Neuron (in vitro differentiated cells): ENCODE data around the gene ZNF37A.
"Not testable (repeated sequence)": the region's sequence is repeated elsewhere in the genome, so short reads cannot be mapped to it uniquely, and the experiment has no call there.

Experiments
- H2AFZ ChIP-seq: one replicate; pipeline ENCODE4 v1.6.1; 2013; ENCODE audit warnings: low read depth, mild to moderate bottlenecking, inconsistent platforms, low read length, moderate library complexity
- H3K27me3 ChIP-seq: one replicate; pipeline ENCODE4 v1.6.1; 2013; ENCODE audit warnings: low read length; ENCODE audit not compliant: insufficient read depth
- H3K36me3 ChIP-seq: one replicate; pipeline ENCODE4 v1.6.1; 2013; ENCODE audit warnings: low read length; ENCODE audit not compliant: insufficient read depth
- H3K4me1 ChIP-seq: one replicate; pipeline ENCODE4 v1.6.1; 2013; ENCODE audit warnings: low read length; ENCODE audit not compliant: insufficient read depth
- H3K4me3 ChIP-seq: 2 replicates; pipeline ENCODE4 v1.5.1; 2013; ENCODE audit warnings: mild to moderate bottlenecking, low read length, moderate library complexity
- H3K9me3 ChIP-seq: one replicate; pipeline ENCODE4 v1.6.1; 2013; ENCODE audit warnings: low read length

The ZNF37A gene

GRCh38 chr10:38094158-38094926 lies at the start of gene ZNF37A:
Gene ZNF37A, plus strand, starts transcription at chr10:38094337. Its CDS starts 2,281 bp downstream, at chr10:38096618.
- Histone ChIP-seq H3K27me3 (no peaks in the 10 kb centered on the region), H3K9me3 (no peaks in the 10 kb centered on the region), H3K4me1 (peaks cover 4% of the 10 kb centered on the region), H3K4me3 (peak within 1 kb of the TSS; percentile 87), H2AFZ (peak within 1 kb of the TSS; percentile 93), H3K36me3 (peaks cover 27% of the 10 kb centered on the region)

GRCh38 chr10:38045129-38045528 lies 49.0 kb upstream of the ZNF37A start:
- H3K4me1 ChIP-seq = peaks cover under 1% of the 10 kb centered on the region
- no peaks in the 10 kb centered on the region for H3K27me3 ChIP-seq
- peaks cover 2% of the 10 kb centered on the region for H3K9me3 ChIP-seq
- H3K4me3 ChIP-seq = no peak overlapping the region
- peaks cover 12% of the 10 kb centered on the region for H3K36me3 ChIP-seq
- no peak overlapping the region for H2AFZ ChIP-seq

GRCh38 chr10:38047666-38048065 lies 46.5 kb upstream of the ZNF37A start:
- H3K9me3 ChIP-seq = peaks cover 2% of the 10 kb centered on the region
- no peaks in the 10 kb centered on the region for H3K27me3 ChIP-seq
- peaks cover 10% of the 10 kb centered on the region for H3K36me3 ChIP-seq
- H2AFZ ChIP-seq = no peak overlapping the region
- peaks cover 4% of the 10 kb centered on the region for H3K4me1 ChIP-seq
- H3K4me3 ChIP-seq = no peak overlapping the region

GRCh38 chr10:38050212-38050611 lies 43.9 kb upstream of the ZNF37A start:
- Histone ChIP-seq H3K4me3 (no peak overlapping the region), H3K9me3 (peaks cover 20% of the 10 kb centered on the region), H2AFZ (no peak overlapping the region), H3K4me1 (peaks cover 4% of the 10 kb centered on the region), H3K27me3 (no peaks in the 10 kb centered on the region), H3K36me3 (peaks cover 20% of the 10 kb centered on the region)

GRCh38 chr10:38054361-38054797 lies 39.8 kb upstream of the ZNF37A start:
- H3K4me3 ChIP-seq = no peak overlapping the region
- peaks cover 38% of the 10 kb centered on the region for H3K36me3 ChIP-seq

GRCh38 chr10:38055274-38055894 lies 38.8 kb upstream of the ZNF37A start:
- H3K27me3 ChIP-seq, H2AFZ ChIP-seq, H3K4me1 ChIP-seq, H3K4me3 ChIP-seq: not testable (repeated sequence)
- H3K36me3 ChIP-seq = peaks cover 41% of the 10 kb centered on the region
- H3K9me3 ChIP-seq = peaks cover 28% of the 10 kb centered on the region

More at GRCh38 chr10:38054361-38054797, 39.8 kb upstream of the ZNF37A start:
- Histone ChIP-seq H3K4me1 (peaks cover 4% of the 10 kb centered on the region), H3K9me3 (peaks cover 28% of the 10 kb centered on the region), H2AFZ (no peak overlapping the region), H3K27me3 (no peaks in the 10 kb centered on the region)

- not testable (repeated sequence) for H3K4me1 ChIP-seq, H3K36me3 ChIP-seq, H2AFZ ChIP-seq, H3K27me3 ChIP-seq, H3K9me3 ChIP-seq, H3K4me3 ChIP-seq
Observed at GRCh38 chr10:38069663-38070062, 24.5 kb upstream of the ZNF37A start.

- H3K4me3 ChIP-seq = no peak overlapping the region
- H3K9me3 ChIP-seq = no peaks in the 10 kb centered on the region
- H3K4me1 ChIP-seq = no peaks in the 10 kb centered on the region
- no peaks in the 10 kb centered on the region for H3K27me3 ChIP-seq
- no peak overlapping the region for H2AFZ ChIP-seq
- H3K36me3 ChIP-seq = no peaks in the 10 kb centered on the region
Observed at GRCh38 chr10:38070501-38070900, 23.6 kb upstream of the ZNF37A start.

- H3K27me3 ChIP-seq = no peaks in the 10 kb centered on the region
- H3K4me3 ChIP-seq = no peak overlapping the region
- H3K4me1 ChIP-seq = no peaks in the 10 kb centered on the region
Observed at GRCh38 chr10:38072552-38072951, 21.6 kb upstream of the ZNF37A start.

GRCh38 chr10:38076687-38077086 lies 17.4 kb upstream of the ZNF37A start:
- Histone ChIP-seq H2AFZ (no peak overlapping the region), H3K36me3 (no peaks in the 10 kb centered on the region), H3K9me3 (peaks cover 2% of the 10 kb centered on the region), H3K4me1 (no peaks in the 10 kb centered on the region), H3K27me3 (no peaks in the 10 kb centered on the region), H3K4me3 (no peak overlapping the region)

More at GRCh38 chr10:38072552-38072951, 21.6 kb upstream of the ZNF37A start:
- H2AFZ ChIP-seq = no peak overlapping the region
- peaks cover 2% of the 10 kb centered on the region for H3K9me3 ChIP-seq
- no peaks in the 10 kb centered on the region for H3K36me3 ChIP-seq

- not testable (repeated sequence) for H3K9me3 ChIP-seq, H3K27me3 ChIP-seq, H3K4me1 ChIP-seq
- H3K4me3 ChIP-seq = peak overlapping the region; percentile 87
- peaks cover 23% of the 10 kb centered on the region for H3K36me3 ChIP-seq
- peak overlapping the region; percentile 93 for H2AFZ ChIP-seq
Observed at GRCh38 chr10:38093318-38093717, 819 bp upstream of the ZNF37A start.

GRCh38 chr10:38093816-38094157 lies 350 bp upstream of the ZNF37A start:
- no peaks in the 10 kb centered on the region for H3K27me3 ChIP-seq
- peaks cover 4% of the 10 kb centered on the region for H3K4me1 ChIP-seq
- H3K36me3 ChIP-seq = peaks cover 26% of the 10 kb centered on the region
- H2AFZ ChIP-seq = peak overlapping the region; percentile 93
- H3K9me3 ChIP-seq = no peaks in the 10 kb centered on the region
- H3K4me3 ChIP-seq = peak overlapping the region; percentile 87

GRCh38 chr10:38094927-38095574 lies 914 bp downstream of the ZNF37A start:
- H3K36me3 ChIP-seq = peaks cover 27% of the 10 kb centered on the region
- H3K4me1 ChIP-seq = peaks cover 4% of the 10 kb centered on the region
- H3K9me3 ChIP-seq = peaks cover 3% of the 10 kb centered on the region
- peak overlapping the region; percentile 87 for H3K4me3 ChIP-seq
- peak overlapping the region; percentile 93 for H2AFZ ChIP-seq
- no peaks in the 10 kb centered on the region for H3K27me3 ChIP-seq
